GM21526 (cell line): ENCODE results near the gene MYRF.

Source experiments
- ATAC-seq: cut with Tn5 transposase; IDR thresholded peaks from one replicate; pipeline ENCODE4 v1.9.1; 2021; ENCODE audit warnings: moderate library complexity; ENCODE audit not compliant: unreplicated experiment, low FRiP score

The MYRF gene

GRCh38 chr11:61752117-61752924 lies at the start of gene MYRF:
MYRF (plus strand) TSS chr11:61752636; CDS start chr11:61752745, 109 bp downstream.
- no peak for ATAC-seq

GRCh38 chr11:61702701-61703312 lies 49.6 kb upstream of the MYRF start:
- no peak for ATAC-seq

GRCh38 chr11:61704838-61705237 lies 47.6 kb upstream of the MYRF start:
- no peak for ATAC-seq

- ATAC-seq, result no peak
Measured at GRCh38 chr11:61706452-61707400, 45.7 kb upstream of the MYRF start.

- ATAC-seq, result no peak
Measured at GRCh38 chr11:61707574-61707973, 44.9 kb upstream of the MYRF start.

- ATAC-seq, result no peak
Measured at GRCh38 chr11:61709110-61709509, 43.3 kb upstream of the MYRF start.

GRCh38 chr11:61709572-61709971 lies 42.9 kb upstream of the MYRF start:
- no peak for ATAC-seq

GRCh38 chr11:61710019-61710418 lies 42.4 kb upstream of the MYRF start:
- no peak for ATAC-seq

GRCh38 chr11:61711037-61711436 lies 41.4 kb upstream of the MYRF start:
- ATAC-seq, result no peak

- no peak for ATAC-seq
Measured at GRCh38 chr11:61711498-61711897, 40.9 kb upstream of the MYRF start.

GRCh38 chr11:61712314-61712713 lies 40.1 kb upstream of the MYRF start:
- no peak for ATAC-seq

GRCh38 chr11:61712846-61713245 lies 39.6 kb upstream of the MYRF start:
- ATAC-seq, result no peak

GRCh38 chr11:61713464-61713863 lies 39.0 kb upstream of the MYRF start:
- ATAC-seq, result no peak

- ATAC-seq, result no peak
Measured at GRCh38 chr11:61713906-61714305, 38.5 kb upstream of the MYRF start.

GRCh38 chr11:61714316-61714715 lies 38.1 kb upstream of the MYRF start:
- ATAC-seq, result no peak

- no peak for ATAC-seq
Measured at GRCh38 chr11:61714916-61715315, 37.5 kb upstream of the MYRF start.

- ATAC-seq, result no peak
Measured at GRCh38 chr11:61715867-61716266, 36.6 kb upstream of the MYRF start.

GRCh38 chr11:61716478-61717285 lies 35.8 kb upstream of the MYRF start:
- ATAC-seq, result no peak

GRCh38 chr11:61717286-61718033 lies 35.0 kb upstream of the MYRF start:
- no peak for ATAC-seq
